SK-N-SH (cell line): ENCODE results near the gene COL4A3. TPM values are rescaled to one million over a fixed set of nuclear protein-coding genes. Genes with fewer than 3 reads are reported as not detected.

Experiments
- CTCF ChIA-PET: fragments of 300-600, 350-600 bp; formaldehyde crosslinking; extraction: SDS; loops from one replicate; lab custom pipeline; 2021; lab: Yijun Ruan, JAX
- POLR2A ChIA-PET: fragments of 350-600 bp; sonication (Branson Sonifier 250); formaldehyde crosslinking; extraction: SDS; loops from one replicate; lab custom pipeline; 2020; ENCODE audit warnings: antibody characterized with exemption, inconsistent platforms; lab: Yijun Ruan, JAX
- DNase-seq: peaks from one replicate; pipeline ENCODE4 v3.0.0; 2012
- H2AFZ ChIP-seq: fragments of 200-600 bp; sonication (generic); 2 replicates; pipeline ENCODE4 v1.8.1; 2016; ENCODE audit warnings: antibody characterized with exemption, mild to moderate bottlenecking, low read depth
- H3F3A ChIP-seq: fragments of 200-600 bp; sonication (generic); replicated peaks from 2 replicates; pipeline ENCODE3; 2016; ENCODE audit warnings: antibody characterized with exemption, mild to moderate bottlenecking; ENCODE audit not compliant: insufficient read depth
- H3K27ac ChIP-seq, 2 experiments: fragments of 200-500 bp in 1 of 2; fragments of 200-600 bp in 1 of 2; sonication (Bioruptor generic) in 1 of 2; sonication (generic), shearing (Covaris generic) in 1 of 2; 2 replicates each; pipeline versions ENCODE4 v1.5.1 to v1.6.1; 2014 to 2016; ENCODE audit warnings: low read depth in 2 of 2, inconsistent platforms in 1 of 2, low read length in 1 of 2, mild to moderate bottlenecking in 1 of 2, mixed read lengths in 1 of 2
- H3K27me3 ChIP-seq: fragments of 200-600 bp; sonication (generic), shearing (Covaris generic); 2 replicates; pipeline ENCODE4 v1.6.1; 2016; ENCODE audit warnings: mixed run types; ENCODE audit not compliant: insufficient read depth
- H3K36me3 ChIP-seq, 2 experiments: fragments of 200-500 bp in 1 of 2; fragments of 200-600 bp in 1 of 2; sonication (Bioruptor generic) in 1 of 2; sonication (generic) in 1 of 2; replicated peaks in 1 of 2; 2 replicates each; pipeline versions ENCODE3 to v1.5.1; 2014 to 2016; ENCODE audit warnings: low read length in 1 of 2, mild to moderate bottlenecking in 1 of 2; ENCODE audit not compliant: insufficient read depth in 2 of 2, control insufficient read depth in 1 of 2
- H3K4me1 ChIP-seq, 2 experiments: fragments of 200-500 bp in 1 of 2; fragments of 200-600 bp in 1 of 2; sonication (Bioruptor generic) in 1 of 2; sonication (generic), shearing (Covaris generic) in 1 of 2; 2 replicates each; pipeline versions ENCODE4 v1.5.1 to v1.6.1; 2014 to 2016; ENCODE audit warnings: low read depth in 1 of 2, low read length in 1 of 2, mixed run types in 1 of 2; ENCODE audit not compliant: insufficient read depth in 2 of 2, control insufficient read depth in 1 of 2
- H3K4me2 ChIP-seq: fragments of 200-600 bp; sonication (generic), shearing (Covaris generic); 2 replicates; pipeline ENCODE4 v1.6.1; 2017; ENCODE audit warnings: mixed run types
- H3K4me3 ChIP-seq, 2 experiments: fragments of 200-500 bp in 1 of 2; fragments of 200-600 bp in 1 of 2; sonication (Bioruptor generic) in 1 of 2; sonication (generic), shearing (Covaris generic) in 1 of 2; 2 replicates each; pipeline versions ENCODE4 v1.5.1 to v1.8.1; 2014 to 2016; ENCODE audit warnings: low read depth in 2 of 2, inconsistent platforms in 1 of 2, low read length in 1 of 2, mild to moderate bottlenecking in 1 of 2, mixed read lengths in 1 of 2, moderate library complexity in 1 of 2
- H3K79me2 ChIP-seq: fragments of 200-600 bp; sonication (generic); 2 replicates; pipeline ENCODE4 v1.8.1; 2017; ENCODE audit warnings: mild to moderate bottlenecking; ENCODE audit not compliant: insufficient read depth
- H3K9ac ChIP-seq: fragments of 200-600 bp; sonication (generic); 2 replicates; pipeline ENCODE4 v1.6.1; 2017; ENCODE audit warnings: mixed run types
- H3K9me2 ChIP-seq: fragments of 200-600 bp; sonication (generic); 2 replicates; pipeline ENCODE4 v1.6.1; 2017; ENCODE audit warnings: mixed run types
- H3K9me3 ChIP-seq: fragments of 200-600 bp; sonication (generic); 2 replicates; pipeline ENCODE4 v1.6.1; 2017; ENCODE audit warnings: mixed run types, mild to moderate bottlenecking, moderate library complexity
- H4K20me1 ChIP-seq: fragments of 200-600 bp; sonication (generic); 2 replicates; pipeline ENCODE4 v1.6.1; 2017; ENCODE audit warnings: mild to moderate bottlenecking, mixed run types; ENCODE audit not compliant: insufficient read depth
- CHD2 ChIP-seq: fragments of 150-350 bp; IDR thresholded peaks from 2 replicates; pipeline ENCODE4 v1.6.1; 2018; ENCODE audit warnings: low read length; ENCODE audit not compliant: partially characterized antibody
- CTCF ChIP-seq: fragments of 200-600 bp; sonication (generic); IDR thresholded peaks from 2 replicates; pipeline ENCODE4 v1.6.1; 2017; ENCODE audit warnings: antibody characterized with exemption, mild to moderate bottlenecking, moderate library complexity
- ELF1 ChIP-seq: IDR thresholded peaks from 2 replicates; pipeline ENCODE4 v1.4.0; 2012
- EP300 ChIP-seq, 2 experiments: IDR thresholded peaks; 2 replicates each; pipeline versions ENCODE4 v1.4.0 to v1.6.1; 2012; ENCODE audit warnings: borderline replicate concordance in 1 of 2, low read depth in 1 of 2, low read length in 1 of 2
- EZH2phosphoT487 ChIP-seq: fragments of 200-600 bp; sonication (generic); IDR thresholded peaks from 2 replicates; pipeline ENCODE4 v1.6.1; 2017; ENCODE audit warnings: low read depth, mixed run types, mild to moderate bottlenecking, antibody characterized with exemption, moderate library complexity, borderline replicate concordance
- FOXJ3 ChIP-seq: sonication (generic); formaldehyde crosslinking; IDR thresholded peaks from 2 replicates; pipeline ENCODE4 v1.5.1; 2020; ENCODE audit warnings: mild to moderate bottlenecking, missing genetic modification reagents
- FOXM1 ChIP-seq: IDR thresholded peaks from 2 replicates; pipeline ENCODE4 v1.4.0; 2012; ENCODE audit warnings: low read depth, mild to moderate bottlenecking
- GATA2 ChIP-seq: sonication (generic); formaldehyde crosslinking; IDR thresholded peaks from 2 replicates; pipeline ENCODE4 v1.5.0; 2020; ENCODE audit warnings: mild to moderate bottlenecking, missing genetic modification reagents
- JUND ChIP-seq: IDR thresholded peaks from 2 replicates; pipeline ENCODE4 v1.4.0; 2012
- MAX ChIP-seq: IDR thresholded peaks from 2 replicates; pipeline ENCODE4 v1.4.0; 2012; ENCODE audit warnings: low read depth
- MEF2A ChIP-seq: IDR thresholded peaks from 2 replicates; pipeline ENCODE4 v1.4.0; 2012; ENCODE audit warnings: low read depth, borderline replicate concordance
- NRF1 ChIP-seq: IDR thresholded peaks from 2 replicates; pipeline ENCODE4 v1.6.1; 2012; ENCODE audit warnings: low read depth, mild to moderate bottlenecking, low read length
- PBX3 ChIP-seq: IDR thresholded peaks from 2 replicates; pipeline ENCODE4; 2012
- REST ChIP-seq: IDR thresholded peaks from 2 replicates; pipeline ENCODE4 v1.6.1; 2012; ENCODE audit warnings: mild to moderate bottlenecking, low read depth, low read length, moderate library complexity
- RXRA ChIP-seq: IDR thresholded peaks from 2 replicates; pipeline ENCODE4 v1.4.0; 2012; ENCODE audit warnings: low read depth, mild to moderate bottlenecking, borderline replicate concordance
- TAF1 ChIP-seq: IDR thresholded peaks from 2 replicates; pipeline ENCODE4 v1.6.1; 2012; ENCODE audit warnings: low read depth, mild to moderate bottlenecking, low read length, moderate library complexity, borderline replicate concordance
- TEAD4 ChIP-seq: IDR thresholded peaks from 2 replicates; pipeline ENCODE4 v1.4.0; 2012; ENCODE audit warnings: mild to moderate bottlenecking, borderline replicate concordance; ENCODE audit not compliant: insufficient read depth
- USF1 ChIP-seq: IDR thresholded peaks from 2 replicates; pipeline ENCODE4 v1.4.0; 2012; ENCODE audit warnings: low read depth, borderline replicate concordance
- USF2 ChIP-seq: fragments of 150-350 bp; IDR thresholded peaks from 2 replicates; pipeline ENCODE4 v1.6.1; 2017; ENCODE audit warnings: antibody characterized with exemption, low read length, low read depth, borderline replicate concordance
- YY1 ChIP-seq: IDR thresholded peaks from 2 replicates; pipeline ENCODE4 v1.4.0; 2012; ENCODE audit warnings: low read depth, mild to moderate bottlenecking
- WGBS: methylation state at CpG from one replicate; pipeline ENCODE4 v1.1.6; 2017; ENCODE audit warnings: low lambda C conversion rate; 5-methylcytosine and 5-hydroxymethylcytosine counted together
- polyA plus RNA-seq, 3 experiments: library from polyadenylated mRNA; depleted of rRNA; stranded (reverse); fragments of >200 nt; gene quantifications; 2 replicates each; pipeline ENCODE4 v1.2.3, GENCODE V29; 2012

COL4A3 gene
- polyA plus RNA-seq, 1 of the 3 experiments (the other 2 are of a cell fraction): not detected

GRCh38 chr2:227241005-227241404, 76.6 kb downstream of the COL4A3 start:
- POLR2A ChIA-PET: no interaction called here
- no peaks in the 10 kb centered on the region for H3K36me3 ChIP-seq

More at GRCh38 chr2:227241005-227241404, 76.6 kb downstream of the COL4A3 start:
- H3K9me2 ChIP-seq: no peaks in the 10 kb centered on the region
- DNase-seq: no peak
- H2AFZ ChIP-seq: no peak overlapping the region
- H3K4me3 ChIP-seq: no peak overlapping the region
- H3K9me3 ChIP-seq: no peaks in the 10 kb centered on the region
- TF ChIP-seq GATA2 (CRISPR knock-in tag) (no peak), MEF2A (no peak), ELF1 (no peak), PBX3 (no peak), REST (no peak), EZH2phosphoT487 (no peak), EP300 (IDR thresholded peaks at IDR 0.05; ENCODE audit: borderline replicate concordance in 1 of 2, low read depth in 1 of 2, low read length in 1 of 2) (no peak), RXRA (no peak), FOXJ3 (CRISPR knock-in tag) (no peak), USF1 (no peak), NRF1 (no peak), CTCF (no peak), FOXM1 (no peak), YY1 (no peak), TAF1 (no peak), MAX (no peak), USF2 (no peak), JUND (no peak), CHD2 (no peak), TEAD4 (no peak)
- WGBS: 20% methylated on average over 2 of the region's 2 CpGs
- no peaks in the 10 kb centered on the region for H3K79me2 ChIP-seq
- H3K4me1 ChIP-seq: no peaks in the 10 kb centered on the region
- peaks cover 17% of the 10 kb centered on the region; the same call in 1 of the 2 replicates for H3K27me3 ChIP-seq
- no peaks in the 10 kb centered on the region for H3F3A ChIP-seq
- no peak overlapping the region for H3K27ac ChIP-seq
- no peak overlapping the region for H3K4me2 ChIP-seq
- H4K20me1 ChIP-seq: no peaks in the 10 kb centered on the region
- no peak overlapping the region for H3K9ac ChIP-seq
- CTCF ChIA-PET: interaction anchor here (1.9 to 5.1 kb wide), 2 partner anchors 108 to 112 kb away, joined by 9 to 156 read pairs; no protein-coding TSS in a partner anchor
